SKM-1 (cell line): Measurements from ENCODE around the gene CCDC187.
"Not testable (repeated sequence)": the region's sequence is repeated elsewhere in the genome, so short reads cannot be mapped to it uniquely, and the experiment has no call there.

Source experiments
- DNase-seq: peaks from one replicate; lab custom pipeline; 2025; ENCODE audit not compliant: unreplicated experiment; lab: John Stamatoyannopoulos, UW

The CCDC187 gene

DNA sequence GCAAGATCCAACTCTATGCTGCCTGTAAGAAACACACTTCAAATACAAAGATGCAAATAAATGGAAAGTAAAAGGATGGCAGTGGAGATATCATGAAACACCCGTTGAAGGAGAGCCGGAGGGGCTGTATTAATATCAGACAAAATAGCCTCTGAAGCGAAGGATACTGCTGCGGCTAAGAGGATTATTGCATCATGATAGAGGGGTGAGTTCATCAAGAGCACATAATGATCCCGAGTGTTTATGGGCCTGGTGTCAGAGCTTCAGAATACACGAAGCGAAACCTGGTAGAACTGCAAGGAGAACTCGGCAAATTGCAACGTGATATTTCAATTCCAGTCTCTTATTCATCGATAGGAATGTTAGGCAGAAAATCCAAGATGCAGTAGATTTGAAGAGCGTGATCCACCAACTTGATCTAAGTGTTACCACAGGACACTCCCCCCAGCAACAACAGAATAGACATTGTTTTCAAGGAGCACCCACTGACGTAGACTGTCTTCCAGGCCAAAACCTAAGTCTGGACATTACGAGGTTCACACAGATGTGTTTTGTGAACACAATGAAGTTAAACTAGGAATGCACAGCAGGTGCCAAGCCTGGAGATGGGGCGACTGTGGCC, 30.5 kb downstream of the CCDC187 start:
- DNase-seq = no peak

DNA sequence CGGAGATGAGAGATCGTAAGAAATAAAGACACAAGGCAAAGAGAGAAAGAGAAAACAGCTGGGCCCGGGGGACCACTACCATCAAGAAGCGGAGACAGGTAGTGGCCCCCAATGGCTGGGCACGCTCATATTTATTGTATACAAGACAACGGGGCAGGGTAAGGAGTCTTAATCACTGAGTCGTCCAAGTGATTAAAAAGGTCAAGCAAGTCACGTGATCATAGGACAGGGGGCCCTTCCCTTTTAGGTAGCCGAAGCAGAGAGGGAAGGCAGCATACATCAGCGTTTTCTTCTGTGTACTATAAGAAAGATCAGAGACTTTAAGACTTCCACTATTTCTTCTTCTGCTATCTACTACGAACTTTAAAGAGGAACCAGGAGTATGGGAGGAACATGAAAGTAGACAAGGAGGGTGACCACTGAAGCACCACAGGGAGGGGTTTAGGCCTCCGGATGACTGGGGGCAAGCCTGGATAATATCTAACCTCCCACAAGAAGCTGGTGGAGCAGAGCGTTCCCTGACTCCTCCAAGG, 33.7 kb downstream of the CCDC187 start:
- no peak for DNase-seq

DNA sequence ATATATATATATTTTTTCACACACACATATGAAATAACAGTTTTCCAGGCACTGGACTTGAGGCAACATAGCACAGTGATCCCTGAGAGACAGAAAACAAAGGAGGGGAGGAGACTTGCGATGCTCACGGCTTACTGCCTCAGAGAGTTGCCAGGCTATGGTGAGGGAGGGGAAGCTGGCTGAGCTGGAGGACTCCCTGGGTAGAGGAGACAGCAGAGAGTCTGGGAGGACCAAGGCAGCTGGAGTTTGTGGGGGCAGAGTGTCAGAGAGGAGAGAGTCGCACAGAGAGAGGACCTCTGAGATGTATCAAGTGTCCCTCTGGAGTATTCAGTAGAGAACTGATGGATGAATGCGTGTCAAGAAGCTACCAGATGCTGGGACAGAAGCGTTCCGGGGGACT, 35.2 kb downstream of the CCDC187 start:
- DNase-seq = no peak

DNA sequence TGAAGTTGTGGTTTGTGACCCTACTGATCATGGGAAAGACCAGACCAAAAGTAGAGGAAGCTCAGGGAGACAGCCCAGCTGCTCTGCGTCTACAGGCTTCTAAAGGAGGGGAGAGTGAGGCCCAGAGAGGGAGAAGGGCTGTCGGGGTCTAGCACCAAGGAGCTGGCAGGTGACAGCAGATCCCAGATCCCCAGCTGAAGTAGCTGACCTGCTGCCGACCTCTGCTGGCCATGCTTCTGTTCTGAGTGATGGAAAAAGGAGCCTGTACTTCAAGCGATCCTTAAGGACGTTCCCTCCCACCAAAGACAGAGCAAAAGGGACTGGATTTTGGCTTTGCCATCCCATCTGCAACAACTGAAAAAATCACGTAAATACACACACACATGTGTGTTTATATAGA, 35.6 kb downstream of the CCDC187 start:
- DNase-seq = no peak

DNA sequence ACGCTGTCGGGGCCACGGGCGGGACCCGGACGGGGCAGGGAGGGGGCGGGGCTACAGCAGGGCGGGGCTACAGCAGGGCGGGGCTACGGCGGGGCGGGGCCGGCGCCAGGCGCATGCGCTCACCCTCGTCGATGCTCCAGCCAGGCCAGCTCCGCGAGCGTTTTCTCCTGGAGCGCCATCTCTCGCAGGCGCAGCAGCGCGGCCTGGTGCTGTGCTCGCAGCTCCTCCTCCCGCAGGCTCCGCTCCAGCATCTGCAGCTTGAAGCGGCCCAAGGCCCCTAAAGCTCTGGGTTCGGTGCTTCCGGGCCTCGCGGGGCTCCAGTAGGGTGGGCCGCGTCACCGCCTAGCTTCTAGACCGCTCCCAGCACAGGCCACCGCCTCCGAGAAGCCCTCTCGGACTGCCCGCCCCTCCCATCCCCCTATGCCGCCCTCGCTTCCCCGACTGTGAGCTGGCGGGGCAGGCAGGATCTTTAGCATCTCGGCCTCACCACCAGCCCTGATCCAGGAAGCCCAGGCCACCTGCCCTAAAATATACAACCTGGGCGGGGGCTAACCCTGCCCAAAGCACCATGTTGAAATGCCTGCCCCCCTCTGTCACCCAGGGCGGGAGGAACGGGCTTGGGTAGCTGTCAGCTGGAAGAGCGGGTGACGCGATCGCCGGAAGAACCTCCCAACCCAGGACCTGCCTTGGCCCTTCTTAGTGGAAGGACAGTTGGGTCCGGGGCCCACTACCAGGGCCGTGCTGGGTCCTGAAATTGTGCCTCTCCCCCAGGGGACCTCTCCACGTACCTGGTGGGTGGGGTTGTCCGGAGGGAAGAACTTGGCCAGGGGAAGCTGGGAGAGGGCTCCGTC, 36.4 kb downstream of the CCDC187 start:
- DNase-seq = peak; percentile 75

DNA sequence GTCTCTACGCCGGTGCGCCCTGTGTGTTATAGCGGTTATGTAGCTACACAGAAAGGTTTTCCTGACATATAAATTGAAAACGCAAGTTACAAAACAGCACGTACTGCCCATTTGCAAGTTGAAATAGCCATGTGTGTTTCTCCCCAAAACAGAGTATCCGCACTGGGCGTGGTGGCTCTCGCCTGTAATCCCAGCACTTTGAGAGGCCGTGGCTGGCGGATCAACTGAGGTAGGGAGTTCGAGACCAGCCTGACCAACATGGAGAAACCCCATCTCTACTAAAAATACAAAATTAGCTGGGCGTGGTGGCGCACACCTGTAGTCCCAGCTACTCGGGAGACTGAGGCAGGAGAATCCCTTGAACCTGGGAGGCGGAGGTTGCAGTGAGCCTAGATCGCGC, 37.3 kb downstream of the CCDC187 start:
- DNase-seq = not testable (repeated sequence)

DNA sequence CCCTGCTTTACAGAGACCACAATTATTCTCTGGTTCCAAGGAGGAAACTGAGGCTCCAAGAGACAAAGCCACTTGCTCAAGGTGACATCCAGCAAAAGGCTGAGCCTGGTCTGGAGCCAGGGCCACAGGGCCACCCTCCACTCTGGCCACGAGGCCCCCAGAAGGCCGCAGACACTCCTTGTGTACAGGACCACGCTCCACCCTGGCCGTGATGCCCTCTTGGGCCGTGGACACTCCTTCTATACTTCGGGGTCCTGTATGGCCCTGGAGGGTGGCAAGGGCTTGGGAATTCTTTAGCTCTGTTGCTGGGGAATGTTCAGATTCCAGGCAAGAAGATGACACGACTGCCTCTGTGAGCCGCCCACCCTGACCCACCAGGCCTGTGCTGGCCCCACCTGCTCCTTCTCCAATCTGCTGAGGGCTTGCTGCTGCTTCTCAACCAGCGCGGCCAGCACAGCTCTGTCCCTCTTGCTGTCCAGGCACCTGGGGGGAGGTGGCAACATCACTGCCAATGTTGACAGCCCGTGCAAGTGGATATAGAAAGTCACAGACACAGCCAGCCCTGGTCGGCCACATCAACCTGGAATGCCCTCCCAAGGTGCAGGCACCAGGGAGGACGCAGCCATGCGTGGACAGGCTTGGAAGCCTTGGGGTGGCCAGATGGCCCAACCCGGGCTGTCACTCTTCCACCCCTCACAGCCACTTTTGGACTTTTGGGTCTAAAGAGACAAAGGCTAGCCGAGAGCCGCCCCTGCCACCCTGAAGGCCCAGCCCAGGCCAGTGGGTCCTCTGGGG, 38.1 kb downstream of the CCDC187 start:
- no peak for DNase-seq

DNA sequence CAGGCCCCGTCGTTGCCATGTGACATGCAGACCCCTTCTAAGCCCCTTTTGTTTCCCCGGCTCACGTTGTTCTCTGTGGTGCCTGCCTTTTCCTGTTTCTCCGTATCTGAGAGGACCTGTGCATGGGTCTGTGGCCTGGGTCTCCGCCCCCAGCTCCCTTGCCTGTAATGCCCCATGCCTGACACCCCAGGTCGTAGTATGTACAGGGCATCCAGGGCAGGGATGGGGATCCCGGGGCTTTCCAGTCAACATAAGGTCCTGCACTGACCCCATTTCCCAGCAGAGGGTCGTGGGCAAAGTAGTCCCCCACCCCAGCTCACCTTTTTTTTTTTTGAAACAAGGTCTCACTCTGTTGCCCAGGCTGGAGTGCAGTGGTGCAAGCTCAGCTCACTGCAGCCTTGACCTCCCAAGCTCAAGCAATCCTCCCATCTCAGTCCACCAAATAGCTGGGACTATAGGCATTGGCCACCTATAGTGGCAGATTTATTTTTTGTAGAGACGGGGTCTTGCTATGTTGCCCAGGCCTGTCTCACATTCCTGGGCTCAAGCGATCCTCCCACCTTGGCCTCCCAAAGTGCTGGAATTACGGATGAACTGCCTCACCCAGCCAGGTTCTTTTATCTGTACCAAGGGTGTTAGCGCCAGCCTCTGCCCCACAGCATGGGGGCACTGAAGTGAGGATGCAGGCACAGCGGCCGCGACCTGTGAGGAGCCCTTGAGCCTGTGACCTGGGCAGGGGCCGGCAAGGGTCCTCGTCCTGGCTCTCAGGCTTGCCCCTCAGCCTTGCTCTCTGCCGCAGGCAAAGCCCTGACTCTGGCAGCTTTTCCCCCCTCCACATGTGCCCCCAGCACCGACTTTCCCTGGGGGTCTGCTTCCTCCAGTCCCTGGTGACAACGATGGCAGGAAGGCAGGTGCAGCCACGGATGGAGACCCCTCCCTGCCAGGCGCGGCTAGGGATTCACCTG, 39.2 kb downstream of the CCDC187 start:
- no peak for DNase-seq

DNA sequence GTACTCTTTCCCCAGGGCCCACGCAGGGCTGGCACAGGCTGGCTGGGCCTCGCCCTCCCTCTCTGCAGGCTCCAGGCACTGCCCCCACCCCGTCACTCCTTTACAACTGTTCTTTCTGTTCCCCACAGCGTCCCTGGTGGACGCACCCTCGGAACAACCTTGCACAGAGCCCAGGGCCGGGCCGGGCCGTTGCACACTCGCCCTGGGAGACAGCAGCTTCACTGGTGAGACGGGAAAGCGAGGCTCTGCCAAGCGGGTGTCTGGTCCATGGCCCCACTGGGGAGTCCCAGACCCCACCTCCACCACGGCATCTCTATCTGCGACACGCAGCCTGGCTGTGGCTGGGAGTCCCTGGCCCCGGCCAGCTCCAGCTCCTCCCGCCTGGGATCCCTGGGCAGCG, 39.9 kb downstream of the CCDC187 start:
- no peak for DNase-seq

DNA sequence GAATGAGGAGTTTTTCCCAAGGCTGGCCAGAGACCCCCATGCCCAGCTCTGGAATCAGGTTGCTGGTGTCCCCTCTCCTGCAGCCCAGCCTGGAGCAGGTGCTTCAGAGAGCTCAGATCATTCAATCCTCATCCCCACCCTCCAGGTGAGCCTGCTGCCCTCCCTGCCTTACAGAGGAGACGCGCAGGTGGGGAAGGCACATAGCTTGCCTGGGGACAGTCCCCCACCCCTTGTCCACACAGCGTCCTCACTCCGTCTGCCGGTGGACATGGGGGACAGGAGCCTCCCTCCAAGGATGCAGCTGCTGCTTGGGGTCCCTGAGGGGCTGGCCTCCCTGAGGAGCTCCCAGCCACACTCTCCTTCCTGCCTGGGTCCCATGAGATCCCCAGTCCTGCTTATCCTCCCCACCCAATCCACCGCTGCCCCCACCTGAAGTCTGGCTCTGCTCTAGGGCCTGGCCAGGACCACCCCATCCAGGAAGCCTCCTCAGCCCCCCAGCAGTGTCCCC, 41.2 kb downstream of the CCDC187 start:
- DNase-seq = no peak

DNA sequence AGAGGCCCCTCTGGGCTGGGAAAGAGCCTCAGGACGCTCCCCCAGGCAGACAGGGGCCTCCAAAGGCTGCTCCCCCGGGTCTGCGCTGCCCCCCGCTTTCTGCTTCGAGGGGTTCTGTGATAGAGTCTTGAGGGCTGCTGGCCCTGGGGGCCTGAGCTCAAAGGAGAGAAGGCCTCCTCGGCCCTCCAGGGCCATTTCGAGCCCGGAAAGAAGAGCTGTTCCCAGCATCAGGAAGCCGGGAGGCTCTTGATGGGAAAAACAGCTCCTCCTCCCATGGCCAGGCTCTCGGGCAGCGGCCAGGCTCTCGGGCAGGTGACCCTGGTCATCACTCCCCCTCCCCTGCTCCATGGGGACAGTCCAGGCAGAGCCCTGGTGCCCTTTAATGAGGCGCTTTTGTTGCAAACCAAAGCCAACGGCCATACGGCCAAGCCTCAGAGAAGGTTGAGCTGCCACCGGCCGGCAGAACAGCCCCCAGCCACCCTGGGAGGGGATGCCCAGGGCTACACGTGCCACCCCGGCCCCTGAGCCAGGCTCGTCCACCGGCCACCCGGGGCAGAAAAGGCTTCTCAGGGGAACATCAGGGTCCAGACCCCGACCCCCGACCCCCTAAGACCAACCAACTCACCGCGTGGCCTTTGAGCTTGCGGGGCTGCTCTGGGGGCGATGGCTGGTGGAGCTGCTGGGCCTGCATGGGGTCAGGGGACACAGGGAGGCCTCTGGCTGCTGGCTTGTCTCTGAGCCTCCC, 42.0 kb downstream of the CCDC187 start:
- no peak for DNase-seq

DNA sequence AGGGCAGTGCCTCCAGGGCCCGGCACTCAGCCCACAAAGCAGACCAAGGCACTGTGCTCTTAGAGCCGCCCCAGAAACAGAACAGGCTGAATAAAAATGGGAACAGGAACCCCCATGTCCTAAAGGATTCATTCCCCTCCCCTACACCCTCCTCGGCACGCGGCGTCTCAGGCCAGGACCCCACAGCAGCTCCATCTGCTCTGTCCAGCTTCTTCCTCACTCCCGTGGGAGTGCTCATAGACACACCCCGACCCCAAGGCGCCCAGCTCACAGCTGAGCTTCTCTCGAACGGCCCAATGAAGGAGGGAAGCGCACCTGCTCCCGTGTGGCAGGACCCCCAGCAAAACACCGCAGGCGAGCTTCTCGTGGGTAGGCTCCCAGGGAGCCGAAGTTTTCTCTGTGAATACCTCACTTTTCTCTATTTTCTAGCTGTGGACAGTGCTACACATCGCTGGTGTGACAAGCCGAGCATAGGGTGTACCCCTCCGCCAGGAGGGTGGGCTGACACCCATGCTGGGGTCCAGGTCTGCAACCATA, 42.9 kb downstream of the CCDC187 start:
- no peak for DNase-seq

DNA sequence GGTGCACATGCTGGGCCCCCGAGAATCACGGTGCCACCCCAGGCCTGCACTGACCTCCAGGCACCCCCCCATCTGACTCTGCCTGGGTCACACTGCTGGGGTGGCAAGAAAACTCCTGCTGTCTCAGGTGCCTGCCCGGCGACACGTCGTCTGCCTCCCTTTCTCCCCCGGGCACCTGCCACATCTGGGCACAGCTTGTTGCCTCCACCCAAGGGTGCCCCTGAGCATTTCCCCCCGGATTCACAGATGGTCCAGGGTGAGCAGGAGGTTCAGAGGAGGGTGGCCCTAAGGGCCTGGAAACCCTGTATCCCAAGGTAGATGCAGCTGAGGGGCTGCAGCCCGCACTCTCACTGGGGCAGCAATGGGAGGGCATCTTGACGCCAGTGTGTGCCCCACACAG, 43.4 kb downstream of the CCDC187 start:
- DNase-seq = no peak

DNA sequence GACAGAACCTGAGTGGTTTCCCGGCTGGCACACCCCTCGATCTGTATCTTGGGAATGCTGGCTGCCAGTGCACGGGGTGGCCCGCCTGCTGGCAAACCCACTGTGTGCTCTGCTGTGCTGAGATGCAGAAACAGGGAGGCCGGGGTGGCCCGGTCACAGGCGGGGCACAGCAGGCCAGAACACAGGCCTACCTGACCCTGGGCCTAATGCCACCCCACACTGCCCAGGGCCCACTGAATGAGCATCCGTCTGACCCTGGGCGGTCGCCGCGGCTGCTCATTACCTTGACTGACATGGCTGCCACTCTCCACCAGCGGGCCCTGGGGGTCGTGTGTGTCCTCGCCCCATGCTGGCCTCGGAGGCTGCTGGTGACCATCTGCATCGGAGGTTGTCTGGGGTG, 44.1 kb downstream of the CCDC187 start:
- DNase-seq = no peak

DNA sequence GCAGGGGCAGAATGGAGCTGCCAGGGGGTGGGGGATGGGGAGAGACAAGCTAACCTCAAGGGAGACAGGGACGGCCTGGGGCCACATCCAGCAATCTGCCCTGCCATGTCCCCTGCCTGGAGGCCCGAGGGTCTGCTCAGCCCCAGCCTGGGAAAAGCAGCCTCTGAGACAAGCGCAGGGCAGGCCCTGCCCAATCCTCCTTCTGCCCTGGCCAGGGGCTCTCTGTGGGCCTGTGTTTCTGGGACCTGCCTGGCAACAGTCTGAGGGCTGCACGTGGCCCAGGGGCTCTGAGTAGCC, 44.4 kb downstream of the CCDC187 start:
- DNase-seq = no peak

DNA sequence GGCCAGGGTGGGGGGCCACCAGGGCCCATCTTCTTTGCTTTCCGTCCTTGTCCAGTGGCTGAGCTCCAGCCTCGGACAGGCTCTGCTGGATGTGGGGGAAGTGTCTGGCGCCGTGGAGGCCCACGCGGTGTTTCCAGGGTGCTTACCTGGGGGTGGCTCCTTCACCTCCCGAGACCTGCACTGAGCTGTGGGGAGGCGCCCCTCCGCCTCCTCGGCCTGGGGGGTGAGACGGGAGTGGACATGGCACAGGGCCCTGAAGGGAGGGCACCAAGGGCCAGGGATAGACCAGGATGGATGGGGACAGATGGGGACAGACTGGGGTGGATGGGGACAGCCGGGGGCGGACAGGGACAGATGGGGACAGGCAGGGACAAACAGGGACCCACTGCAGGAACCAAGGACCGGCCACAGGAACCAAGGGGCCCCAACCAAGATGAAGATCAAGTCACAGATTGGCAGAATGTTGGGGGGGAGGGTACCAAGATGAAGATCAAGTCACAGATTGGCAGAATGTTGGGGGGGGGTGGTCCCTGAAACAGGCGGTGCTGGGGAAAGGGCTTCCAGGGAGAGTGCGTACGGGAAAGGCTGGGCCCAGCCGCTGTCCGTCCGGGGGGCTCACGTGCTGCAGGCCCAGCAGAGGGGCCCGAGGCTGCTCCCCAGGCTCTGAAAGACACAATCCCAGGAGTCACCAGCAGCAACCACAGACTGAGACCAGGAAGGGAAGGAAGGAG, 44.9 kb downstream of the CCDC187 start:
- DNase-seq = no peak

DNA sequence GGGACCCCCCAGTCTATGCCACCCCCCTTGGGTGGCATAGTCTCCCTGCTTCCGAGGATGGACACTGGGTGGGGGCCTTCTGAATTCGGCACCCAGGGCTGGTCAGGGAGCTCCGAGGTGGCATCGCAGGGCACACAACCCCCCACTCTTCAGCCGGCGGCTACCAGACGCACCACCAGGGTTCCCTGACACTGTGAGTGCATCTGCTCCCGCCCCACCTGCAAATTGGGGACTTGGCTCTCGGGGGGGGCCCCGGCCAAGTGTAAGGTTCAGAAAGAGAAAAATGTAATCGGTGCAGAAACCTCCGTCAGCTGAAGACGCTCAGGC, 45.6 kb downstream of the CCDC187 start:
- no peak for DNase-seq

DNA sequence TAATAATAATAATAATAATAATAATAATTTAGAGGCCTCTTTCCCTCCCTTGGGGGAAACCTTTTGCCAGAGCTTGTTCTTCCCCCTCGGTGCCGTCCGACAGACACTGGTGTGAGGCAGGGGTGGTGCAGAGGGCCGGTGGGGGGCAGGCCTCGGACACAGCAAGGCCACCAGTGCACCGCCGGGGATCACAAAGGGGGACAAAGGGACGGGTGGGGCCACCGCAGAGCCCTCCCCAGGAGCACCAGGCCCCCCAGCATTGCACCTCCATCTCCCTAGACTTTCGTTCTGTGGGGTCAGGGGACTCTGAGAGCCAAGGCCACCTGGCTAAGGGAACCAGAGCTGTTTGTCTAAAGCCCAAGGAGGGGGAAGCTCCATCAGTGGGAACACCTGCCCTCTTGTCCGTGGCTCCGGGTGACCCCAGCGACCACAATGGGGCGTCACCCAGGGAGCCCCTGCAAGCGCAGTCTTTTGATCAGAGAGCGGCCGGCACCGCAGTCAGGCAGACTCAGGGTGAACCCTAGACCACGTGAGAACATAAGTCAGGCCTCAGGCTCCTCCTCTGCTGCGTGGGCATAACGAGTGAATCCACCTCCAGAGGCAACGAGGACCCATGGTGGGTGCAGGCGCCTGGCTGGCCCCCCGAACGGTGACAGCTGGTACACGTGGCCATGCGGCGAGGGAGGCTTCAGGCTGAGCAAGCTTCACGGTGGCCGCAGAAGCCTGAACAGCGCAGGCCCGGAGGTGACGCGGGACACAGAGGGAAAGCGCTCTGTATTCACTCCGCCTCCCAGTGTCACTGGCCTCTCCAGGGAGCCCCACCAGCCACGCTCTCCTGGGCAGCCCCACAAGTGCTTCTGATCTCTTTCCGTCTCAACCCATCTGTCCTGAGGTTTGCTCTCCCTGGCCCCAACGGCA, 46.3 kb downstream of the CCDC187 start:
- no peak for DNase-seq
